T1000 (cell line): ENCODE measurements around the gene SERPINE3.

ENCODE experiments used
- DNase-seq: peaks from one replicate; lab custom pipeline; 2025; ENCODE audit warnings: mixed read lengths; lab: John Stamatoyannopoulos, UW

SERPINE3 gene

DNA sequence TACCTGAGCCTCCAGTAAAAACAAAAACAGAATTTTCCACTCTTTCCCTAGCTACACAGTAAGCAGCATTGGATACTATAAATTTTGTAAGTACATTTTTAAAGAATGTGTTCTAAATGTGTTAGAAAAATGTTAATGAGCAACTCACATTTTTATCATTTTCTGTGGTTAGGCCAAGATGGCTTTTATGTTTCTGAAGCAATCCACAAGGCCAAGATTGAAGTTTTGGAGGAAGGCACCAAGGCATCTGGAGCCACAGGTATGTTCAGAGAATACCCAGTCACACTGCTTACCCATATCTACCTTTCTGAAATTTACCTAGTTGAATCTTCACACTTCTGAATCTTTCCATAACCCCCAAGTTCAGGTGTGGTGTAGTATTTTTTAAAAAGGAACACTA is 21.6 kb downstream of the SERPINE3 start:
- no peak for DNase-seq

DNA sequence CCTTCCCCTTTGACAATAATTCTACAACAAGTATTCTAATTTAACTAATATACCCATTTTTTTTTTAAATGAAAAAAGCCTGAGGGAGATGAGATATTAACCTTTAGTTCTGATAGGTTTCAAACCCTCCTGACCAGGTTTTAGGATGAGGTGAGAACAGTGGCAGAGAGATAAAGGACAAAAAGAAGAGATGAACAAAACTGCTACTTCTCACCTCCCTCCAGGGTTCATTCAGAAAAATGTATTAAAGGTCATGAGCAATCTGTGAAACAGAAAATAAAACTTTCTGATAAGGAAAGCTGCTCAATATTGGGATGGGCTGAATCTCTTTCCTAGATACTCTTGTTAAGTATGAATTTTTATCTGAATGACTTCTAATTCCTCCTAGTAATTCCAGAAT is 24.1 kb downstream of the SERPINE3 start:
- DNase-seq: no peak

- no peak for DNase-seq
Observed at GRCh38 chr13:51364404-51365008, 25.0 kb downstream of the SERPINE3 start.

GRCh38 chr13:51370116-51370515 is 30.6 kb downstream of the SERPINE3 start:
- no peak for DNase-seq

GRCh38 chr13:51370811-51371210 is 31.3 kb downstream of the SERPINE3 start:
- no peak for DNase-seq

GRCh38 chr13:51371768-51372399 is 32.4 kb downstream of the SERPINE3 start:
- no peak for DNase-seq

GRCh38 chr13:51373451-51373850 is 34.0 kb downstream of the SERPINE3 start:
- DNase-seq: no peak

DNA sequence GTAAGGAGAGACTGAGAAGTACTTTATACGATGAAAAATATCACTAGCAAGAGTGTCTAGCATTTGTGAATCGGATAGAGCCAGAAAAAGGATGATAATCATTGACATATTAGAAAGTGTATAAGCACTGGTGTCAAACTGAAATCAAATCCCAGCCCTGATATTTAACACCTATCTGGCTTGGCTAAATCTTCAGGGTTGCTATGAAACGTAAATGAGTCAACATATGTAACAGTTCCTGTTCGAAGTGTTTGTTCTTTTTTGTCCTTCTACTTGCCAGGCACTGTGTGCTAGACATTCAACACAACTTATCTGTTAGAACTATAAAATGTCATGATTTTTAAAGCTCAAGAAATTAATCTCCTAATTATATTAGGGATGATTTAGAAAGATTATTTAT is 40.8 kb downstream of the SERPINE3 start:
- DNase-seq: no peak

- DNase-seq: no peak
Observed at GRCh38 chr13:51385114-51385513, 45.6 kb downstream of the SERPINE3 start.

- DNase-seq: no peak
Observed at GRCh38 chr13:51394724-51395123, 55.2 kb downstream of the SERPINE3 start.

- DNase-seq: no peak
Observed at GRCh38 chr13:51396352-51396751, 56.9 kb downstream of the SERPINE3 start.

DNA sequence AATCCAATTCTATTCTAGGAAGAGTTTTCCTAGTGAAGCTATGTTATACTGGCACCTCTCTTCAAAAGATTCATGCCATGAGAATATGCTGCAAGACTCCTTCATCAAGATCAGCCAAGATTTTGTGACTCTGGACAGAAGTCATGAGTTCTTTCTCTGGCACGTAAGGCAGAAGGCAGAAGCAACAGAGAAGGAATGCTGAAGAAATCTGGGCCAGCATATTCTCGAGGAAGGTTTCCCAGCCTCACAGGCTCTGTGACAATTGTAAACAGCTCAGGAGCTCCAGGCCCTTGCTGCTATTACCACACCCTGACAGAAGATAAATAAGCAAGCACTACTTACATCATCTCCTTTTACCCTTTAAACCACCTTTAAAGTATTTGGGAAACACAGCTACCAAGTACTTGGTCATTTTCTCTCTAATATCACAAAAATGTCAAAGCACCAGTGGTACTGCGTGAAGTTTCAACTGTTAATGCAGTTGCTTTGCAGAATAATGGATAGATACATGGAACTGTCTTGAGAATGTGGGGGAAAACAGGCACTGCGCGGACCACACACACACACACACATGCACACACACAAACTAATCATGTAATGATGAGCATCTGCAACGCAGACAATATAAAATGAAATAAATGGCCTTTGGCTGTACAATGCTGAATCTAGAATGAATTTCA is 57.9 kb downstream of the SERPINE3 start:
- no peak for DNase-seq

DNA sequence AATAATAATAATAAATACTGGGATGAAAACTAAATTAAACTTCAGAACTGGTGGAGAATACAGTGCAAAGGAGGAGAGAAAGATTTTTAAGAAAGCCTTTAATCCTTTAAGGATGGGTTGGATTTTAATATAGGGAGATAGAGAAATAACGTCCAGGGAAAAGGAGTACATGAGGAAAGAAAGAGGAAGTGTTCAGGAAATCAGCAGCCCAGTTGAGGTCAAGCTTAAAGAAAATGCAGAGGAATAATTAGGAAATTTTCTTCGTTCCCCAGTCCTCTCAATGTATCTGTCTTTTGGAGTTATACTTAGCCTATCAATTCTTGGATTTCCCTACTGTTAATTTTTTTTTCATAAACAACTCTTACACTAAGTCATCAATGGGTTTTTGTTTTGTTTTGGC is 65.7 kb downstream of the SERPINE3 start:
- DNase-seq: no peak

- no peak for DNase-seq
Observed at GRCh38 chr13:51412431-51412830, 72.9 kb downstream of the SERPINE3 start.
